ENCODE measurements around the gene KCNK6. TPM values are rescaled to one million over a fixed set of nuclear protein-coding genes. Genes with fewer than 3 reads are reported as not detected.
"Not testable (repeated sequence)": the region's sequence is repeated elsewhere in the genome, so short reads cannot be mapped to it uniquely, and the experiment has no call there.

KCNK6 gene
- total RNA-seq, 1 donor from 2014 or later, result 16.2 TPM

GRCh38 chr19:38360839-38361631, 41.4 kb downstream of the KCNK6 start:
- Histone ChIP-seq H3K4me1 (peaks cover 18% of the 10 kb centered on the region), H3K9me3 (no peaks in the 10 kb centered on the region), H3K27me3 (no peaks in the 10 kb centered on the region), H3K36me3 (no peaks in the 10 kb centered on the region), H3K27ac (no peak overlapping the region), H3K4me3 (peak overlapping the region; percentile 55 to 63)
- no peak for TF ChIP-seq CTCF (IDR thresholded peaks at IDR 0.05)
- no peak for DNase-seq (ENCODE audit: extremely low spot score in 2 of 2)
- intact Hi-C loops (cut with DNase I), result no loop called here

- DNase-seq (ENCODE audit: extremely low spot score in 2 of 2), result no peak
- H3K9me3 ChIP-seq, result no peaks in the 10 kb centered on the region
- H3K27ac ChIP-seq, result no peak overlapping the region
- H3K4me3 ChIP-seq, result peak overlapping the region; percentile 55 to 63
- intact Hi-C loops (cut with DNase I), result no loop called here
- no peaks in the 10 kb centered on the region for H3K27me3 ChIP-seq
- TF ChIP-seq POLR2AphosphoS5 (IDR thresholded peaks at IDR 0.05; ENCODE audit: insufficient read depth in 1 of 2, low read depth in 1 of 2) (no peak), CTCF (IDR thresholded peaks at IDR 0.05) (no peak), POLR2A (IDR thresholded peaks at IDR 0.05) (no peak)
- no peaks in the 10 kb centered on the region for H3K36me3 ChIP-seq
- peaks cover 18% of the 10 kb centered on the region for H3K4me1 ChIP-seq
Measured at GRCh38 chr19:38361633-38362075, 42.0 kb downstream of the KCNK6 start.

GRCh38 chr19:38362076-38362945, 42.7 kb downstream of the KCNK6 start:
- H3K36me3 ChIP-seq, result no peaks in the 10 kb centered on the region
- H3K4me1 ChIP-seq, result peaks cover 18% of the 10 kb centered on the region
- no peaks in the 10 kb centered on the region for H3K27me3 ChIP-seq
- intact Hi-C loops (cut with DNase I), result no loop called here
- peak overlapping the region; percentile 55 to 63 for H3K4me3 ChIP-seq
- H3K9me3 ChIP-seq, result no peaks in the 10 kb centered on the region
- H3K27ac ChIP-seq, result no peak overlapping the region
- TF ChIP-seq POLR2AphosphoS5 (IDR thresholded peaks at IDR 0.05; ENCODE audit: insufficient read depth in 1 of 2, low read depth in 1 of 2) (peak; percentile 28 to 51), CTCF (IDR thresholded peaks at IDR 0.05) (no peak)
- DNase-seq (ENCODE audit: extremely low spot score in 2 of 2), result no peak

GRCh38 chr19:38362946-38363688, 43.5 kb downstream of the KCNK6 start:
- H3K9me3 ChIP-seq; H3K27me3 ChIP-seq; H3K27ac ChIP-seq; intact Hi-C loops (cut with DNase I); DNase-seq (ENCODE audit: extremely low spot score in 2 of 2); H3K36me3 ChIP-seq: not testable (repeated sequence)
- peaks cover 18% of the 10 kb centered on the region for H3K4me1 ChIP-seq
- H3K4me3 ChIP-seq, result peak overlapping the region in 1 of 2 donors; percentile 55

GRCh38 chr19:38367041-38367440, 47.4 kb downstream of the KCNK6 start:
- no peak overlapping the region for H3K27ac ChIP-seq
- no peak overlapping the region for H3K4me3 ChIP-seq
- DNase-seq (ENCODE audit: extremely low spot score in 2 of 2), result no peak
- H3K27me3 ChIP-seq, result no peaks in the 10 kb centered on the region
- H3K9me3 ChIP-seq, result no peaks in the 10 kb centered on the region
- intact Hi-C loops (cut with DNase I), result no loop called here
- no peaks in the 10 kb centered on the region for H3K36me3 ChIP-seq
- TF ChIP-seq POLR2AphosphoS5 (IDR thresholded peaks at IDR 0.05; ENCODE audit: insufficient read depth in 1 of 2, low read depth in 1 of 2) (no peak), CTCF (IDR thresholded peaks at IDR 0.05) (no peak), POLR2A (IDR thresholded peaks at IDR 0.05) (no peak)
- peaks cover 11% of the 10 kb centered on the region for H3K4me1 ChIP-seq
